ENCODE measurements around the gene NEB. TPM values are rescaled to one million over a fixed set of nuclear protein-coding genes. Genes with fewer than 3 reads are reported as not detected.
A peak's percentile ranks its signal among the peaks of the same experiment; 100 is the strongest.

Gene NEB
- polyA plus RNA-seq, 2 of the 4 experiments (the other 2 are of a cell fraction), result 0.67 to 4.4 TPM

DNA sequence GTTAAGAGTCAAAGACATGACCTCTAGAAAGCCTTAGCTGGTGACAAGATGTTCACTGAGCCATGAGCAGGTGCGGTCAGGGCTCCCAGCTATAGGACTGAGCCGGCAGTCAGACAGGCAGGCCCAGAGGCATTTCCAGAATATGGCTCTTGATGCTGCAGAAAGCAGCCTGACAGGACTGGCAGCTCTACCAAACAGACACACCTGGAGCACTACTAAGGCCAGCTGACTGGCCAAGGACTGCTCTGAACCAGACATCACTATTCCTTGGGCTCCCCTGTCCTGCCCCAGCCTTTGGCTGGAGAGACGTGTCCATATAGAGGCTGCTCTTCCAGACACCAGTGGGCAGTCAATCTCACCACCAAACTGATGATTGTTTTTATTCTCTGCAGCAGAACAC lies 225.8 kb downstream of the NEB start:
- TF ChIP-seq CBX8 (IDR thresholded peaks at IDR 0.05) (no peak), HOXB5 (CRISPR knock-in tag; IDR thresholded peaks at IDR 0.05) (no peak), RARB (CRISPR knock-in tag; IDR thresholded peaks at IDR 0.05) (no peak), JUNB (IDR thresholded peaks at IDR 0.05) (no peak), FOSL2 (IDR thresholded peaks at IDR 0.05) (no peak), FOSL2 (CRISPR knock-in tag; IDR thresholded peaks at IDR 0.05) (no peak)
- Histone ChIP-seq H3K4me2 (no peak overlapping the region), H3K27ac (no peak overlapping the region), H3K4me3 (no peak overlapping the region), H3K4me1 (no peaks in the 10 kb centered on the region), H3K9me3 (no peaks in the 10 kb centered on the region)
- WGBS (ENCODE audit: missing lambda C conversion rate), result 85% methylated on average over 3 of the region's 3 CpGs
- ATAC-seq (peak in 1 of 2 experiments; percentile 56; a peak in 4 of 6 replicates), DNase-seq (ENCODE audit: low read depth in 1 of 2, low spot score in 1 of 2) (no peak), FAIRE-seq (no peak)
- CTCF ChIA-PET, result interaction anchor here (1.4 kb wide), 1 partner anchor 9 kb away, joined by 3 read pairs; no protein-coding TSS in a partner anchor
- POLR2A ChIA-PET, result no interaction called here

DNA sequence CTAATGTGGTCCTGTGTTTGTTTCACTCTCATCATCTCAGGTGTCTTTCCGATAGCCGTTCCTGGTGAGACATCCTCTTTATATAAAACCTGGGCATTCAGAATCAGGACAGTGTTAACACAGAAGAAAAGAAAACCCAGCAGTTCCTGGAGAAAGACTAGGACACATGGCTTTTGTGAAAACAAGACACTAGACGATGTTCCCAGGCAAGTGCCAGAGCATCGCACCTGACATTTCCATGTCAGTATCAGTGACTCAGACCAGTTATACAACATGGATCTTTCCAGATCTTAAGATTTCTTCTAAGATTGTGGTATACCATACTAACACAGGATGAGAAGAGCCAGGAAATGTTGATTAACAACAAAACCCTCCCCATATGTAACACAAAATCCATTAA lies 228.1 kb downstream of the NEB start:
- no peak for FAIRE-seq
- CTCF ChIA-PET, result interaction anchor here (0.9 kb wide), 1 partner anchor 12 kb away, joined by 3 read pairs; no protein-coding TSS in a partner anchor
- TF ChIP-seq KDM1A (IDR thresholded peaks at IDR 0.05; ENCODE audit: low read depth), result no peak
- TF ChIP-seq, protein P1, sequence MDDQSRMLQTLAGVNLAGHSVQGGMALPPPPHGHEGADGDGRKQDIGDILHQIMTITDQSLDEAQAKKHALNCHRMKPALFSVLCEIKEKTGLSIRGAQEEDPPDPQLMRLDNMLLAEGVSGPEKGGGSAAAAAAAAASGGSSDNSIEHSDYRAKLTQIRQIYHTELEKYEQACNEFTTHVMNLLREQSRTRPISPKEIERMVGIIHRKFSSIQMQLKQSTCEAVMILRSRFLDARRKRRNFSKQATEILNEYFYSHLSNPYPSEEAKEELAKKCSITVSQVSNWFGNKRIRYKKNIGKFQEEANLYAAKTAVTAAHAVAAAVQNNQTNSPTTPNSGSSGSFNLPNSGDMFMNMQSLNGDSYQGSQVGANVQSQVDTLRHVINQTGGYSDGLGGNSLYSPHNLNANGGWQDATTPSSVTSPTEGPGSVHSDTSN (IDR thresholded peaks at IDR 0.05), result no peak
- no peak for TF ChIP-seq RNF2 (IDR thresholded peaks at IDR 0.05; ENCODE audit: borderline replicate concordance, low read depth)
- no peak for TF ChIP-seq FOSL2 (IDR thresholded peaks at IDR 0.05)
- TF ChIP-seq FOSL2 (CRISPR knock-in tag; IDR thresholded peaks at IDR 0.05), result no peak
- TF ChIP-seq, protein P2, sequence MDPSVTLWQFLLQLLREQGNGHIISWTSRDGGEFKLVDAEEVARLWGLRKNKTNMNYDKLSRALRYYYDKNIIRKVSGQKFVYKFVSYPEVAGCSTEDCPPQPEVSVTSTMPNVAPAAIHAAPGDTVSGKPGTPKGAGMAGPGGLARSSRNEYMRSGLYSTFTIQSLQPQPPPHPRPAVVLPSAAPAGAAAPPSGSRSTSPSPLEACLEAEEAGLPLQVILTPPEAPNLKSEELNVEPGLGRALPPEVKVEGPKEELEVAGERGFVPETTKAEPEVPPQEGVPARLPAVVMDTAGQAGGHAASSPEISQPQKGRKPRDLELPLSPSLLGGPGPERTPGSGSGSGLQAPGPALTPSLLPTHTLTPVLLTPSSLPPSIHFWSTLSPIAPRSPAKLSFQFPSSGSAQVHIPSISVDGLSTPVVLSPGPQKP (IDR thresholded peaks at IDR 0.05; ENCODE audit: low read depth, low read length), result no peak
- TF ChIP-seq EHF (CRISPR knock-in tag; IDR thresholded peaks at IDR 0.05), result no peak
- TF ChIP-seq POLR2A (IDR thresholded peaks at IDR 0.05; ENCODE audit: low read length), result no peak
- TF ChIP-seq, protein P3, sequence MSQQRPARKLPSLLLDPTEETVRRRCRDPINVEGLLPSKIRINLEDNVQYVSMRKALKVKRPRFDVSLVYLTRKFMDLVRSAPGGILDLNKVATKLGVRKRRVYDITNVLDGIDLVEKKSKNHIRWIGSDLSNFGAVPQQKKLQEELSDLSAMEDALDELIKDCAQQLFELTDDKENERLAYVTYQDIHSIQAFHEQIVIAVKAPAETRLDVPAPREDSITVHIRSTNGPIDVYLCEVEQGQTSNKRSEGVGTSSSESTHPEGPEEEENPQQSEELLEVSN (IDR thresholded peaks at IDR 0.05; ENCODE audit: borderline replicate concordance, low read depth), result no peak
- TF ChIP-seq MAFK (IDR thresholded peaks at IDR 0.05; ENCODE audit: partially characterized antibody), result no peak
- TF ChIP-seq JUNB (IDR thresholded peaks at IDR 0.05), result no peak
- no peak for TF ChIP-seq MYC (IDR thresholded peaks at IDR 0.05; ENCODE audit: borderline replicate concordance, low read length)
- TF ChIP-seq HOXB13 (CRISPR knock-in tag; IDR thresholded peaks at IDR 0.05; ENCODE audit: low read depth), result no peak
- TF ChIP-seq POLR2AphosphoS2 (conservative IDR thresholded peaks at IDR 0.05; ENCODE audit: low read length), result no peak
- TF ChIP-seq, protein P4, sequence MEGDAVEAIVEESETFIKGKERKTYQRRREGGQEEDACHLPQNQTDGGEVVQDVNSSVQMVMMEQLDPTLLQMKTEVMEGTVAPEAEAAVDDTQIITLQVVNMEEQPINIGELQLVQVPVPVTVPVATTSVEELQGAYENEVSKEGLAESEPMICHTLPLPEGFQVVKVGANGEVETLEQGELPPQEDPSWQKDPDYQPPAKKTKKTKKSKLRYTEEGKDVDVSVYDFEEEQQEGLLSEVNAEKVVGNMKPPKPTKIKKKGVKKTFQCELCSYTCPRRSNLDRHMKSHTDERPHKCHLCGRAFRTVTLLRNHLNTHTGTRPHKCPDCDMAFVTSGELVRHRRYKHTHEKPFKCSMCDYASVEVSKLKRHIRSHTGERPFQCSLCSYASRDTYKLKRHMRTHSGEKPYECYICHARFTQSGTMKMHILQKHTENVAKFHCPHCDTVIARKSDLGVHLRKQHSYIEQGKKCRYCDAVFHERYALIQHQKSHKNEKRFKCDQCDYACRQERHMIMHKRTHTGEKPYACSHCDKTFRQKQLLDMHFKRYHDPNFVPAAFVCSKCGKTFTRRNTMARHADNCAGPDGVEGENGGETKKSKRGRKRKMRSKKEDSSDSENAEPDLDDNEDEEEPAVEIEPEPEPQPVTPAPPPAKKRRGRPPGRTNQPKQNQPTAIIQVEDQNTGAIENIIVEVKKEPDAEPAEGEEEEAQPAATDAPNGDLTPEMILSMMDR (IDR thresholded peaks at IDR 0.05), result no peak
- TF ChIP-seq RCOR1 (IDR thresholded peaks at IDR 0.05; ENCODE audit: low read depth, low read length), result no peak
- no peak for TF ChIP-seq HEYL (CRISPR knock-in tag; IDR thresholded peaks at IDR 0.05)
- TF ChIP-seq CHD2 (IDR thresholded peaks at IDR 0.05; ENCODE audit: low read length, partially characterized antibody), result no peak
- TF ChIP-seq, protein P5, sequence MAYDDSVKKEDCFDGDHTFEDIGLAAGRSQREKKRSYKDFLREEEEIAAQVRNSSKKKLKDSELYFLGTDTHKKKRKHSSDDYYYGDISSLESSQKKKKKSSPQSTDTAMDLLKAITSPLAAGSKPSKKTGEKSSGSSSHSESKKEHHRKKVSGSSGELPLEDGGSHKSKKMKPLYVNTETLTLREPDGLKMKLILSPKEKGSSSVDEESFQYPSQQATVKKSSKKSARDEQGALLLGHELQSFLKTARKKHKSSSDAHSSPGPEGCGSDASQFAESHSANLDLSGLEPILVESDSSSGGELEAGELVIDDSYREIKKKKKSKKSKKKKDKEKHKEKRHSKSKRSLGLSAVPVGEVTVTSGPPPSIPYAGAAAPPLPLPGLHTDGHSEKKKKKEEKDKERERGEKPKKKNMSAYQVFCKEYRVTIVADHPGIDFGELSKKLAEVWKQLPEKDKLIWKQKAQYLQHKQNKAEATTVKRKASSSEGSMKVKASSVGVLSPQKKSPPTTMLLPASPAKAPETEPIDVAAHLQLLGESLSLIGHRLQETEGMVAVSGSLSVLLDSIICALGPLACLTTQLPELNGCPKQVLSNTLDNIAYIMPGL (CRISPR knock-in tag; IDR thresholded peaks at IDR 0.05; ENCODE audit: borderline replicate concordance), result no peak
- no peak for TF ChIP-seq JUN (IDR thresholded peaks at IDR 0.05)

More for the DNA sequence above, 228.1 kb downstream of the NEB start:
- Histone ChIP-seq H3K4me2 (no peak overlapping the region), H3K9me3 (no peaks in the 10 kb centered on the region), H3K27ac (no peak overlapping the region), H3K4me1 (no peaks in the 10 kb centered on the region), H3K4me3 (no peak overlapping the region)
- whole genome bisulfite sequencing (ENCODE audit: missing lambda C conversion rate), result 94% methylated on average over 4 of the region's 4 CpGs
- POLR2A ChIA-PET, result no interaction called here
- ATAC-seq (no peak), DNase-seq (ENCODE audit: low read depth in 1 of 2, low spot score in 1 of 2) (no peak)
